WTC11 (cell line): Measurements from ENCODE around the gene ARPC1A. TPM values are rescaled to one million over a fixed set of nuclear protein-coding genes. Genes with fewer than 3 reads are reported as not detected.

ENCODE experiments used
- ATAC-seq: fragments of 200-7000 bp; cut with Tn5 transposase; 2 replicates; pipeline ENCODE4 v1.10.0; 2021; ENCODE audit warnings: mild to moderate bottlenecking, moderate library complexity
- CTCF ChIA-PET: fragments of 300-600 bp; sonication (Branson Sonifier 250); formaldehyde crosslinking; loops from one replicate; lab custom pipeline; 2021; ENCODE audit warnings: antibody characterized with exemption; lab: Charles Lee
- POLR2A ChIA-PET: fragments of 350-600 bp; sonication (Branson Sonifier 250); formaldehyde crosslinking; loops from one replicate; lab custom pipeline; 2021; ENCODE audit warnings: antibody characterized with exemption; lab: Charles Lee
- DNase-seq: peaks from one replicate; pipeline ENCODE4 v3.0.0; 2021; ENCODE audit warnings: low spot score
- H3K27ac Mint-ChIP-seq: 2 replicates; pipeline ENCODE4 v1.8.0; 2021; ENCODE audit warnings: mixed read lengths
- H3K27me3 Mint-ChIP-seq: 2 replicates; pipeline ENCODE4 v1.8.0; 2021; ENCODE audit warnings: low read depth, mild to moderate bottlenecking, moderate library complexity, mixed read lengths
- H3K36me3 Mint-ChIP-seq: 2 replicates; pipeline ENCODE4 v1.8.0; 2021; ENCODE audit warnings: mixed read lengths
- H3K4me1 Mint-ChIP-seq: 2 replicates; pipeline ENCODE4 v1.8.0; 2022; ENCODE audit warnings: mixed read lengths
- H3K4me3 Mint-ChIP-seq: 2 replicates; pipeline ENCODE4 v1.8.0; 2021; ENCODE audit warnings: mild to moderate bottlenecking, moderate library complexity, mixed read lengths
- H3K9me3 Mint-ChIP-seq: 2 replicates; pipeline ENCODE4 v1.8.0; 2021; ENCODE audit warnings: mixed read lengths
- ATF2 ChIP-seq: sonication (generic); formaldehyde crosslinking; IDR thresholded peaks from 2 replicates; pipeline ENCODE4 v1.8.1; 2022; ENCODE audit warnings: low read depth, missing genetic modification reagents, borderline replicate concordance
- ATF6 ChIP-seq: sonication (generic); formaldehyde crosslinking; IDR thresholded peaks from 2 replicates; pipeline ENCODE4 v1.8.1; 2023; ENCODE audit warnings: mild to moderate bottlenecking, missing genetic modification reagents
- CBFB ChIP-seq: sonication (generic); formaldehyde crosslinking; IDR thresholded peaks from 2 replicates; pipeline ENCODE4 v1.8.1; 2022; ENCODE audit warnings: mild to moderate bottlenecking, low read depth, missing genetic modification reagents
- E2F1 ChIP-seq: sonication (generic); formaldehyde crosslinking; IDR thresholded peaks from 2 replicates; pipeline ENCODE4 v1.8.0; 2022; ENCODE audit warnings: mild to moderate bottlenecking, missing genetic modification reagents
- E2F4 ChIP-seq: sonication (generic); formaldehyde crosslinking; IDR thresholded peaks from 2 replicates; pipeline ENCODE4 v1.8.1; 2022; ENCODE audit warnings: low read depth, mild to moderate bottlenecking, moderate library complexity, missing genetic modification reagents, borderline replicate concordance
- E2F5 ChIP-seq: sonication (generic); formaldehyde crosslinking; IDR thresholded peaks from 2 replicates; pipeline ENCODE4 v1.8.1; 2022; ENCODE audit warnings: mild to moderate bottlenecking, moderate library complexity, missing genetic modification reagents
- ERG ChIP-seq: fragments of 250-450 bp; sonication (Bioruptor Pico); IDR thresholded peaks from 2 replicates; pipeline ENCODE4 v1.8.0; 2021; ENCODE audit warnings: mild to moderate bottlenecking
- NFYB ChIP-seq: sonication (generic); formaldehyde crosslinking; conservative IDR thresholded peaks from 2 replicates; pipeline ENCODE4 v1.8.0; 2022; ENCODE audit warnings: low read depth, missing genetic modification reagents
- NR1H2 ChIP-seq: sonication (generic); formaldehyde crosslinking; IDR thresholded peaks from 2 replicates; pipeline ENCODE4 v1.9.0; 2021; ENCODE audit warnings: mild to moderate bottlenecking, moderate library complexity, missing genetic modification reagents
- OVOL2 ChIP-seq: fragments of 250-450 bp; sonication (Bioruptor Pico); IDR thresholded peaks from 2 replicates; pipeline ENCODE4 v1.9.0; 2021; ENCODE audit warnings: mild to moderate bottlenecking, borderline replicate concordance
- TEAD1 ChIP-seq: sonication (generic); formaldehyde crosslinking; IDR thresholded peaks from 2 replicates; pipeline ENCODE4 v1.8.0; 2022; ENCODE audit warnings: mild to moderate bottlenecking, missing genetic modification reagents
- USF1 ChIP-seq: sonication (generic); formaldehyde crosslinking; IDR thresholded peaks from 2 replicates; pipeline ENCODE4 v1.8.0; 2022; ENCODE audit warnings: mild to moderate bottlenecking, missing genetic modification reagents
- ZNF219 ChIP-seq: sonication (generic); formaldehyde crosslinking; IDR thresholded peaks from 2 replicates; pipeline ENCODE4 v1.8.0; 2023; ENCODE audit warnings: missing genetic modification reagents, mild to moderate bottlenecking, borderline replicate concordance
- ZNF232 ChIP-seq: sonication (generic); formaldehyde crosslinking; IDR thresholded peaks from 2 replicates; pipeline ENCODE4 v1.8.0; 2022; ENCODE audit warnings: mild to moderate bottlenecking, missing genetic modification reagents
- ZNF396 ChIP-seq: fragments of 250-450 bp; sonication (Bioruptor Pico); IDR thresholded peaks from 2 replicates; pipeline ENCODE4 v1.8.0; 2021; ENCODE audit warnings: mild to moderate bottlenecking, moderate library complexity, borderline replicate concordance
- ZNF512 ChIP-seq: sonication (generic); formaldehyde crosslinking; IDR thresholded peaks from 2 replicates; pipeline ENCODE4 v1.8.1; 2022; ENCODE audit warnings: missing genetic modification reagents, borderline replicate concordance
- ZNF532 ChIP-seq: fragments of 250-450 bp; sonication (Bioruptor Pico); IDR thresholded peaks from 2 replicates; pipeline ENCODE4 v1.9.0; 2021; ENCODE audit warnings: mild to moderate bottlenecking, borderline replicate concordance
- total RNA-seq: library from RNA; stranded (reverse); gene quantifications from 3 replicates; pipeline ENCODE4 v1.2.3, GENCODE V29; 2021

Gene ARPC1A
- total RNA-seq, 1 experiment from 2014 or later: 149 TPM

- peaks cover 9% of the 10 kb centered on the region for H3K9me3 Mint-ChIP-seq
- TF ChIP-seq TEAD1 (CRISPR knock-in tag): no peak
- TF ChIP-seq E2F5: no peak
- TF ChIP-seq ZNF396: no peak
- TF ChIP-seq ERG (CRISPR knock-in tag): no peak
- TF ChIP-seq CBFB (CRISPR knock-in tag): no peak
- TF ChIP-seq ATF6: no peak
- no peak for TF ChIP-seq ZNF232 (CRISPR knock-in tag)
- TF ChIP-seq E2F1: no peak
- TF ChIP-seq NFYB (CRISPR knock-in tag): no peak
- no peak for TF ChIP-seq E2F4
- TF ChIP-seq NR1H2: no peak
- no peak for TF ChIP-seq ZNF219 (CRISPR knock-in tag)
- no peak for TF ChIP-seq ZNF512 (CRISPR knock-in tag)
- no peak for TF ChIP-seq USF1 (CRISPR knock-in tag)
- TF ChIP-seq ATF2 (CRISPR knock-in tag): no peak
- TF ChIP-seq OVOL2: no peak
- no peak for TF ChIP-seq ZNF532 (CRISPR knock-in tag)
- peaks cover 3% of the 10 kb centered on the region; the same call in 1 of the 2 replicates for H3K36me3 Mint-ChIP-seq
- H3K27me3 Mint-ChIP-seq: no peaks in the 10 kb centered on the region
- no peak overlapping the region for H3K4me3 Mint-ChIP-seq
- H3K4me1 Mint-ChIP-seq: no peaks in the 10 kb centered on the region
- ATAC-seq (no peak), DNase-seq (no peak)
- ChIA-PET POLR2A (no interaction called here), CTCF (interaction anchor here (1.1 to 3.3 kb wide), 4 partner anchors 61 to 290 kb away, joined by 3 to 14 read pairs (median 4); no protein-coding TSS in a partner anchor)
- no peak overlapping the region for H3K27ac Mint-ChIP-seq
Observed at GRCh38 chr7:99311702-99312101, 14.0 kb upstream of the ARPC1A start.
